Colonic mucosa (tissue), 4 donors: Measurements from ENCODE around the gene TAC3. TPM values are rescaled to one million over a fixed set of nuclear protein-coding genes. Genes with fewer than 3 reads are reported as not detected.
A peak's percentile ranks its signal among the peaks of the same experiment; 100 is the strongest.

ENCODE experiments used
- DNase-seq: peaks from one replicate; pipeline ENCODE4 v3.0.0-alpha.2; 2020
- H3K27ac ChIP-seq: fragments of 200-600 bp; one replicate; pipeline ENCODE4 v1.8.0; 2021
- H3K27me3 ChIP-seq: fragments of 200-600 bp; one replicate; pipeline ENCODE4 v1.8.0; 2021
- H3K36me3 ChIP-seq: fragments of 200-600 bp; one replicate; pipeline ENCODE4 v1.8.0; 2021
- H3K4me1 ChIP-seq: fragments of 200-600 bp; one replicate; pipeline ENCODE4 v1.8.0; 2021; ENCODE audit warnings: mild to moderate bottlenecking
- H3K4me3 ChIP-seq: fragments of 200-600 bp; one replicate; pipeline ENCODE4 v1.8.0; 2021
- H3K9ac ChIP-seq, 2 donors: one replicate each; pipeline ENCODE4 v1.7.0; 2013; ENCODE audit warnings: control low read depth in 2 of 2, low read depth in 2 of 2, low read length in 2 of 2
- H3K9me3 ChIP-seq: fragments of 200-600 bp; one replicate; pipeline ENCODE4 v1.8.0; 2021
- intact Hi-C: fragments of 100-400 bp; cut with DNase I; formaldehyde crosslinking; loops from one replicate; pipeline ENCODE4 v1.14.1; 2022
- total RNA-seq, 2 donors: library from RNA; stranded (reverse); fragmentation: NEBNext Ultra II Directional in 1 of 2; extraction: Animal tissue kit (Norgen Biotek cat#: 25700) in 1 of 2; gene quantifications; one replicate each; pipeline ENCODE4 v1.2.1, GENCODE V29; 2021
- TF ChIP-seq, protein P1 (sequence below): fragments of 200-600 bp; IDR thresholded peaks from one replicate; pipeline ENCODE4 v1.8.0; 2022; ENCODE audit warnings: antibody characterized with exemption, mild to moderate bottlenecking
- donor health status: healthy.
- donor health status: DM: no; HTN: no; CAD: no.
- donor health status: DM: no; HTN: no; CAD: no.

Gene TAC3
- total RNA-seq, 2 donors from 2014 or later = 1.9 TPM

DNA sequence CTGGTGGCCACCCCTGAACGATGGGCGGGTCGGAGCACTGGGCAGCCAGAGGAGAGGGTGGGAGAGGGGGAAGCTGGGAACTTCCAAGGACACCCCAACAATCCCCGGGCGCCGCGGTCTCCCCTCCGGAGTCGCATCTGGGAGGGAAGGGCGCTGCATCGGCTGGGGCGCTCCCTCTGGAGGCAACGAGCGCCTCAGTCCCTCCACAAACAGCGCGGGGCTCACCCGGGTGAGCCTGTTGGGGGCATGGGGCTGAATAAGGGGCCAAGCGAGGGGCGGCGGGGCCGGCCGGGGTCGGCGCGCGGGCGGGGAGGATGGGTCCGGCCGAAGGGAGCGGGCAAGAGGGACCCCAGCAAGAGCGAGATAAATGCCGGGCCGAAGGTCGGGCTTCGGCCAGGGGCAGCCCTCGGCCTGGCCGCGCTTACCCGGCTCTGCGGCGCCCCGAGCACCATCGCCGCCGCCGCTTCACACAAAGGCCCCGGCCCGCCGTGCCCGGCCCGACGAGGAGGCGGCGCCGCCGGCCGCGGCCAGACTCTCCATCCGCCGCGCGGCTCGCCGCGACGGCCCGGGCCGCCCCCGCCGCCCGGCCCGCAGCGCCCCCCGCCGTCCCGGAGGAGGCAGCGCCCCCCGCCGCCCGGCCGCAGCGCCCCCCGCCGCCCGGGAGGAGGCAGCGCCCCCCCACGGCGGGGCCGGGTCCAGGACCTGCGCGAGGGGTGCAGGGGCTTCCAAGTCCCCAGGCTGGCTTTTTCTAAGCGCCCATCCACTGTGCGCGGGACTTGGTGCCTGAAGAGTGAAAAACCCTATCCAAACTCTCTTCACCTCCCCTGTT, 10.1 kb downstream of the TAC3 start, which contains the start of gene ZBTB39:
TSS of gene ZBTB39 (minus strand) at position 567 of the 829 bp plus-strand sequence. CDS start 1,629 bp downstream, outside the sequence.
- TF ChIP-seq, protein P1, sequence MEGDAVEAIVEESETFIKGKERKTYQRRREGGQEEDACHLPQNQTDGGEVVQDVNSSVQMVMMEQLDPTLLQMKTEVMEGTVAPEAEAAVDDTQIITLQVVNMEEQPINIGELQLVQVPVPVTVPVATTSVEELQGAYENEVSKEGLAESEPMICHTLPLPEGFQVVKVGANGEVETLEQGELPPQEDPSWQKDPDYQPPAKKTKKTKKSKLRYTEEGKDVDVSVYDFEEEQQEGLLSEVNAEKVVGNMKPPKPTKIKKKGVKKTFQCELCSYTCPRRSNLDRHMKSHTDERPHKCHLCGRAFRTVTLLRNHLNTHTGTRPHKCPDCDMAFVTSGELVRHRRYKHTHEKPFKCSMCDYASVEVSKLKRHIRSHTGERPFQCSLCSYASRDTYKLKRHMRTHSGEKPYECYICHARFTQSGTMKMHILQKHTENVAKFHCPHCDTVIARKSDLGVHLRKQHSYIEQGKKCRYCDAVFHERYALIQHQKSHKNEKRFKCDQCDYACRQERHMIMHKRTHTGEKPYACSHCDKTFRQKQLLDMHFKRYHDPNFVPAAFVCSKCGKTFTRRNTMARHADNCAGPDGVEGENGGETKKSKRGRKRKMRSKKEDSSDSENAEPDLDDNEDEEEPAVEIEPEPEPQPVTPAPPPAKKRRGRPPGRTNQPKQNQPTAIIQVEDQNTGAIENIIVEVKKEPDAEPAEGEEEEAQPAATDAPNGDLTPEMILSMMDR = peak; percentile 48
- intact Hi-C loops = no loop called here

DNA sequence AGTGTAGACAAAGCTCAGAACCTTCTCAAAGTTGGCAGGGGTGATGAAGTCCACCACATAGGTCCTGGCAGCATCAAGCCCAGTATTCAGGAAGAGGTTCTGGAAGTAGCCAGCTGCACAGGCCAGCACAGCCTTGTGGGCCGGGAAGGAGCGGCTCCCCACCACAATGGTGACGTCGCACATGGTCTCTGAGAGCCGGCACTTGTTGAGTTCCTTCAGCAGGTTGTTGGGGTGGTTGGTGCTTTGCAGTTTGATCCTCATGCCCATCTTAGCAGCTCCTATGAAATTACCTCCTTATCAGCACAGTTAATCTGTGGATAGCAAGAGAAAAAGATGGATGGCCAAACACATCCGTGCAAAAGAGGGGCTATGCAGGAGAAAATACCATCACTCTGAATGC, 11.7 kb downstream of the TAC3 start:
- intact Hi-C loops = loop anchor here (5.0 kb wide), 1 partner anchor 247 kb away; no protein-coding TSS in a partner anchor
- peaks cover 15% of the 10 kb centered on the region for H3K4me1 ChIP-seq
- peak overlapping the region in 1 of 2 donors; percentile 87 for H3K9ac ChIP-seq
- H3K9me3 ChIP-seq = no peaks in the 10 kb centered on the region
- H3K36me3 ChIP-seq = peaks cover 4% of the 10 kb centered on the region
- DNase-seq = no peak
- no peaks in the 10 kb centered on the region for H3K27me3 ChIP-seq
- TF ChIP-seq, protein P1 = no peak
- H3K27ac ChIP-seq = no peak overlapping the region
- H3K4me3 ChIP-seq = no peak overlapping the region

More for the DNA sequence above, 10.1 kb downstream of the TAC3 start, which contains the start of gene ZBTB39:
- Histone ChIP-seq H3K36me3 (peaks cover 4% of the 10 kb centered on the region), H3K4me3 (peak within 1 kb of the TSS; percentile 89), H3K9me3 (no peaks in the 10 kb centered on the region), H3K9ac (peak within 1 kb of the TSS; percentile 85 to 87), H3K4me1 (peaks cover 14% of the 10 kb centered on the region), H3K27me3 (no peaks in the 10 kb centered on the region), H3K27ac (peak within 1 kb of the TSS; percentile 34)
- peak; percentile 51 for DNase-seq

DNA sequence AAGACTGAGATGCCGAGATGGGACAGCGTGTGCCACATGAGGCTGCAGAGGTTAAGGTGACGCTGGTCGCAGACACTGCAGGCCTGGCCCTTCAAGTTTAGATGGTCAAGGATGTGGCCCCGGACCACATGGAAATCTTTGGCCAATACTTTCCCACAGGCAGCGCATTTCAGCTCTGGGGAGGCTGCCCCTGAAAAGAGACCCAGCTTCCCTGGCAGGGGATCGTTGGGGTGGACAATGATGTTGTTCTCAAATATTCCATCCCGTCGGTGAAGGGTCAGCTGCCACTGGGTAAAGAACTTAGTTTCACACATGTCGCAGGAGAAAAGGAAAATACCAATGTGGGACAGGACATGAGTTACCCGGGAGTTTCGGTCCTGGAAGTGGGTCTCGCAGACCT, 12.9 kb downstream of the TAC3 start:
- Histone ChIP-seq H3K9ac (no peak overlapping the region), H3K4me3 (no peak overlapping the region), H3K27ac (no peak overlapping the region), H3K4me1 (peaks cover 15% of the 10 kb centered on the region), H3K36me3 (peaks cover 4% of the 10 kb centered on the region), H3K27me3 (no peaks in the 10 kb centered on the region), H3K9me3 (no peaks in the 10 kb centered on the region)
- no peak for DNase-seq
- TF ChIP-seq, protein P1 = no peak
- intact Hi-C loops = loop anchor here (5.0 kb wide), 1 partner anchor 246 kb away; no protein-coding TSS in a partner anchor

DNA sequence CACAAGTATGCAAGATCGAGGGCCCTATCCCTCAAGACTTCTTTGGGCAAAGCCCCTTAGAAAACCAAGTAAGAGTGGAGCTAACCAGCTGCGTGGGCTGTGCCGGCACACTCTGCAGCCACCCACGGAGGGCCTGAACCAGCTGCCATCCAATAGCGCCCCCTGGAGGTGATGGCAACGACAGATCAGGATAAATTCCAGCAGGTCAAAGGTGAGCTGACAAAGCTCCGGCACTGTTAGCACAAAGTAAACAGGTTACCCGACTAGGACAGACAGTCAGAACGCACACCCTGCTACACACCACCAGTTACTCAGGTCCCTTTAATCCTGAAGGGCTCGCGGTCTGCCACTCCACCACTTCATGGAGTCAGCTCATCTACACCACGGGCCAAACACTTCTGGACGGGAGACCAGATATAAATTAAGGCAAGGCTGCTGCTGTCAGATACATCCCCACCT, 14.9 kb downstream of the TAC3 start:
- H3K4me3 ChIP-seq = no peak overlapping the region
- no peaks in the 10 kb centered on the region for H3K27me3 ChIP-seq
- no peaks in the 10 kb centered on the region for H3K9me3 ChIP-seq
- H3K4me1 ChIP-seq = peaks cover 15% of the 10 kb centered on the region
- DNase-seq = peak; percentile 83
- no peak overlapping the region for H3K27ac ChIP-seq
- H3K36me3 ChIP-seq = peaks cover 4% of the 10 kb centered on the region
- intact Hi-C loops = loop anchor here (5.0 kb wide), 1 partner anchor 244 kb away; no protein-coding TSS in a partner anchor
- no peak overlapping the region for H3K9ac ChIP-seq
- TF ChIP-seq, protein P1 = peak; percentile 79

DNA sequence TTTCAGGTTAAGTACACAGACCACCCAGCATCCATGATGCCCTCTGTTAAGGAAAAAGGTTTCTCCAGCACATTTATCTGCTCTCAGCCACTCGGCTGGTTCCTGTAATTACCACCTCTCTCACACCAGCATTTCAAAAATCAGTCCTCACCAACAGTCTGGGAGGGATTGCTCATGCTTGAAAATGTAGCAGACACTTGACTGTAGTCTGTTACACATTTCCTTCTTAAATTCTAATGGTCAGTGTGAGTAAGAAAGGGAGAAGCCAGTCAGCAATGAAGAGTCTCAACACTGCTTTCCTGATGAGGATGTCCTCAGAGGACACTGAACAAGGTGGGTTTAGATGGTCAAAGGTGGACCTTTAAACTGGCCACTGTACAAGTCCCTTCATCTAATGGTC, 15.9 kb downstream of the TAC3 start:
- peaks cover 4% of the 10 kb centered on the region for H3K36me3 ChIP-seq
- DNase-seq = no peak
- intact Hi-C loops = loop anchor here (5.0 kb wide), 1 partner anchor 243 kb away; no protein-coding TSS in a partner anchor
- TF ChIP-seq, protein P1 = no peak
- no peaks in the 10 kb centered on the region for H3K27me3 ChIP-seq
- peaks cover 13% of the 10 kb centered on the region for H3K4me1 ChIP-seq
- no peak overlapping the region for H3K27ac ChIP-seq
- H3K4me3 ChIP-seq = no peak overlapping the region
- no peak overlapping the region for H3K9ac ChIP-seq
- H3K9me3 ChIP-seq = no peaks in the 10 kb centered on the region
